Retinal pigment epithelial cell (primary cell): ENCODE results near the gene TUBB4B.

Experiments used
- DNase-seq: peaks from one replicate; pipeline ENCODE4 v3.0.0-alpha.2; 2010; ENCODE audit warnings: low read depth
- H3K4me3 ChIP-seq: 2 replicates; pipeline ENCODE4 v1.5.1; 2011; ENCODE audit warnings: mild to moderate bottlenecking, low read length, control low read depth, moderate library complexity
- TF ChIP-seq, protein P1 (sequence below): conservative IDR thresholded peaks from 2 replicates; pipeline ENCODE4 v1.5.1; 2011; ENCODE audit warnings: low read depth, low read length, control low read depth, inconsistent platforms

The TUBB4B gene

GRCh38 chr9:137273611-137274320, 32.7 kb downstream of the TUBB4B start:
- TF ChIP-seq, protein P1, sequence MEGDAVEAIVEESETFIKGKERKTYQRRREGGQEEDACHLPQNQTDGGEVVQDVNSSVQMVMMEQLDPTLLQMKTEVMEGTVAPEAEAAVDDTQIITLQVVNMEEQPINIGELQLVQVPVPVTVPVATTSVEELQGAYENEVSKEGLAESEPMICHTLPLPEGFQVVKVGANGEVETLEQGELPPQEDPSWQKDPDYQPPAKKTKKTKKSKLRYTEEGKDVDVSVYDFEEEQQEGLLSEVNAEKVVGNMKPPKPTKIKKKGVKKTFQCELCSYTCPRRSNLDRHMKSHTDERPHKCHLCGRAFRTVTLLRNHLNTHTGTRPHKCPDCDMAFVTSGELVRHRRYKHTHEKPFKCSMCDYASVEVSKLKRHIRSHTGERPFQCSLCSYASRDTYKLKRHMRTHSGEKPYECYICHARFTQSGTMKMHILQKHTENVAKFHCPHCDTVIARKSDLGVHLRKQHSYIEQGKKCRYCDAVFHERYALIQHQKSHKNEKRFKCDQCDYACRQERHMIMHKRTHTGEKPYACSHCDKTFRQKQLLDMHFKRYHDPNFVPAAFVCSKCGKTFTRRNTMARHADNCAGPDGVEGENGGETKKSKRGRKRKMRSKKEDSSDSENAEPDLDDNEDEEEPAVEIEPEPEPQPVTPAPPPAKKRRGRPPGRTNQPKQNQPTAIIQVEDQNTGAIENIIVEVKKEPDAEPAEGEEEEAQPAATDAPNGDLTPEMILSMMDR: no peak
- H3K4me3 ChIP-seq: no peak overlapping the region
- DNase-seq: no peak

GRCh38 chr9:137275203-137275587, 34.1 kb downstream of the TUBB4B start:
- no peak for DNase-seq
- H3K4me3 ChIP-seq: no peak overlapping the region
- TF ChIP-seq, protein P1: no peak

- H3K4me3 ChIP-seq: no peak overlapping the region
- DNase-seq: no peak
- TF ChIP-seq, protein P1: no peak
Measured at GRCh38 chr9:137275588-137276472, 34.7 kb downstream of the TUBB4B start.

DNA sequence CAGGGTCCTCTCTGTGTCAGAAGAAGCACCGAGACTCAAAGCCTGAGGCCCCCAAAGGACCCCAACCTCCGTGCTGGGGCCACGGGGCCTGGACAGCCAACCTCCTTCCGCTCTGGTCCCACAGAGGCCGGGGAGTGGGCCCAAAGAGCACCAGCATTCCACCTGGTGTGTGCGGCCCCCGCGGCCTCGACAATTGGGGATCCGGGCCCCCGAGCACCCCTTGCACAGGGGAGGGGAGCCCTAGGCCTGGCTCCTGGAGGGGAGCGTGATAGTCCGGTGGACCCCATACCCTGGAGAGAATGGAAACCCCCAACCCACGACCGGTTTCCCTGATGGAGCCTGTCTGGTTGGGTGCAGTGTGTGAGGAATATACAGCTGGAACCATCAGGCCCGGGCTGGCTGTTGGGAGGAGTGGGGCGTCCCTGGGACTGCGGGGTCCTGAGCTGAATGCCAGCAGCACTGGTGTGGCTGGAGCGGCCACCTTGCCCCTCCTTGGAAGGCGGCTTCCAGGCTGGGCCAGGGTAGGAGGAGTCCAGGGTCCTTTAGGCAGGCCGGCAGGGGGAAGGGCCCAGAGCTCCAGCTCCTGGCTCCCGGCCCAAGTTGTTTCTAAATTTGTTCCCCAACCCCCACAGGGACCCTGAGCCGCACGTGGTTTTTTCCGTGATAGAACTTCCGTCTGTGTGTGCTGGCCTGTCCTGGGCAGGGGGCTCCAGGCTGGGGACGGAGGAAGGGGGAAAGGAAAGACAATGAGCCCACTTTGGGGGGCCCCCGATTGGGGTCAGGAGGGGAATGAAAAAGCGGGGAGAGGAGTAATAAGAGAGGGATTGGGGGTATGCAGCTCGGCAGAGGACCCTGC, 35.6 kb downstream of the TUBB4B start:
- peak overlapping the region; percentile 65 for H3K4me3 ChIP-seq
- DNase-seq: no peak
- TF ChIP-seq, protein P1: no peak

DNA sequence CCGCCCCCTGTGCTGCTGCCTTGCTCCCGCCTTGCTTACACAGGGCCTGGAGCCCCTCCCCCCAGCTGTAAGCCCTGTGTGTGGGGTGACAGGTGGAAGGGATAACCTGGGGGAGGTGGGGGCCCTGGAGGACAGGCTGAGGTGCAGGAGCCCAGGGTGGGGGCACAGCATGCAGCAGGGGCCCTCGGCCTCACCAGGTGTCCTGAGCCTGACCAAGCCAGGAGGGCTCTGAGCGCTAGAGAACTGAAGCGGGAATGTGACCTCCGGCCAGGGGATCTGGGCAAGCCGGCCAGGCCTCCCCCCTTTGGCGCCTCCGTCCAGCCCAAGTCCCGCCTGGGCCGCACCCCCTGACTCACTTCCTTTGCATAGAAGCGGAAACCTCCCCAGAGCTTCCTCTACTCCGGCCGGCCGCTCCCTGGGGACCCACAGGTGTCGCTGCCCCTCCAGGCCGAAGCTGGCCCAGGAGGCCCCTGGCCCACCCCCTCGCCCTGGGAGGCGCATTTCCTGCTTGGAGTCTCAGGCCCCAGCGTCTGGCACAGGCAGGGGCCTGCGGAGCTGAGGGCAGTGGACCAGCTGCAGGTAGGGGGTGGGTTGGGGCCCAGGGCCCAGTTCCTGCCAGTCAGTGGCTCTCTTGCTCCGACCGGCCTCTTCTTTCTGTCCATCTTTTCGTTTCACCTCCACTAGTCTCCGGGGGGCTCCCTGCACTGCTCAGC, 36.4 kb downstream of the TUBB4B start, which contains the start of gene TOR4A:
Gene TOR4A (plus strand): TSS at position 398 of the 713 bp plus-strand sequence. CDS start 964 bp downstream, outside the sequence.
- DNase-seq: peak; percentile 59
- H3K4me3 ChIP-seq: peak within 1 kb of the TSS; percentile 65
- TF ChIP-seq, protein P1: peak; percentile 43

- TF ChIP-seq, protein P1: no peak
- no peak for DNase-seq
- peak overlapping the region; percentile 65 for H3K4me3 ChIP-seq
Measured at GRCh38 chr9:137278061-137278701, 37.1 kb downstream of the TUBB4B start.
